Uterus (tissue), 2 donors: ENCODE measurements around the gene CACNA2D4.

Experiments used
- POLR2A ChIP-seq, 2 donors: fragments of 450-650 bp; IDR thresholded peaks; one replicate each; pipeline ENCODE4 v1.6.1; 2016; ENCODE audit warnings: antibody characterized with exemption in 2 of 2, mild to moderate bottlenecking in 1 of 2, moderate library complexity in 1 of 2
- TF ChIP-seq, protein P1 (sequence below), 4 experiments: fragments of 200-600 bp in 2 of 4; fragments of 450-650 bp in 2 of 4; sonication (generic) in 2 of 4; IDR thresholded peaks; one replicate each; pipeline ENCODE4 v1.5.1; 2016 to 2019; ENCODE audit warnings: antibody characterized with exemption in 4 of 4, mild to moderate bottlenecking in 2 of 4, moderate library complexity in 1 of 4

DNA sequence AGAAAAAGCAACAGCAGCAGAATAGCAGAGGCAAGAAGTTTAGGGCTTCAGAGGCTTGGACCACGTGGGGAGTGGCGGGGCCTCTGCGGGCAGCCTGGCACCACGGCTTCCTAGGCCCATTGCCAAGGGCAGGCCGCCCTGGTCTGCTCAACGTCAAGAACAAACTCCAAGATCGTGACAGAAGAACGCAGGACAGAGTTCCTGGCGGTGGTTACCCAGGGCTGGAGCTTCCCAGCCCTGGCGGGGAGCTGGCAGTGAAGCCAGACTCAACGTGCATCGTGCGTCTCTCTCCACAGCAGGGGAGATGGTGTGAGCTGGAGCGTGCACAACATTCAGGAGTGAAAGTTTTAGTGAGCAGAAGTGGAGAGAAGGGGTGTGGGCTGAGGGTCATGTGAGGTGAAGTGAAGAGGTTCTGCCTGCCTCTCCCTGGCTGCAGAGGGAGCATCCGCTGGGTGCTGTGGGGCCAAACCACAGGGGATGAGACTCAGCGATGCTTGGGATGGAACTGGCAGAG is 13.9 kb upstream of the CACNA2D4 start:
- TF ChIP-seq, protein P1, sequence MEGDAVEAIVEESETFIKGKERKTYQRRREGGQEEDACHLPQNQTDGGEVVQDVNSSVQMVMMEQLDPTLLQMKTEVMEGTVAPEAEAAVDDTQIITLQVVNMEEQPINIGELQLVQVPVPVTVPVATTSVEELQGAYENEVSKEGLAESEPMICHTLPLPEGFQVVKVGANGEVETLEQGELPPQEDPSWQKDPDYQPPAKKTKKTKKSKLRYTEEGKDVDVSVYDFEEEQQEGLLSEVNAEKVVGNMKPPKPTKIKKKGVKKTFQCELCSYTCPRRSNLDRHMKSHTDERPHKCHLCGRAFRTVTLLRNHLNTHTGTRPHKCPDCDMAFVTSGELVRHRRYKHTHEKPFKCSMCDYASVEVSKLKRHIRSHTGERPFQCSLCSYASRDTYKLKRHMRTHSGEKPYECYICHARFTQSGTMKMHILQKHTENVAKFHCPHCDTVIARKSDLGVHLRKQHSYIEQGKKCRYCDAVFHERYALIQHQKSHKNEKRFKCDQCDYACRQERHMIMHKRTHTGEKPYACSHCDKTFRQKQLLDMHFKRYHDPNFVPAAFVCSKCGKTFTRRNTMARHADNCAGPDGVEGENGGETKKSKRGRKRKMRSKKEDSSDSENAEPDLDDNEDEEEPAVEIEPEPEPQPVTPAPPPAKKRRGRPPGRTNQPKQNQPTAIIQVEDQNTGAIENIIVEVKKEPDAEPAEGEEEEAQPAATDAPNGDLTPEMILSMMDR (IDR thresholded peaks at IDR 0.05) = no peak
- TF ChIP-seq POLR2A (IDR thresholded peaks at IDR 0.05) = no peak
